Smooth muscle cell (in vitro differentiated cells): ENCODE results near the gene POMGNT2. TPM values are rescaled to one million over a fixed set of nuclear protein-coding genes. Genes with fewer than 3 reads are reported as not detected.

Experiments used
- DNase-seq: peaks from one replicate; lab custom pipeline; 2025; ENCODE audit not compliant: unreplicated experiment; lab: John Stamatoyannopoulos, UW
- H2AFZ ChIP-seq: fragments of 200-600 bp; sonication (generic); 2 replicates; pipeline ENCODE4 v1.6.0; 2016; ENCODE audit warnings: antibody characterized with exemption, low read depth, mild to moderate bottlenecking
- H3F3A ChIP-seq: fragments of 200-600 bp; sonication (generic); 2 replicates; pipeline ENCODE4 v1.6.0; 2017; ENCODE audit warnings: antibody characterized with exemption, low read depth
- H3K27ac ChIP-seq: fragments of 200-600 bp; sonication (generic); 2 replicates; pipeline ENCODE4 v1.5.1; 2016; ENCODE audit warnings: low read depth, mild to moderate bottlenecking
- H3K27me3 ChIP-seq: fragments of 200-600 bp; sonication (generic); 2 replicates; pipeline ENCODE4 v1.6.1; 2016; ENCODE audit warnings: low read depth, mild to moderate bottlenecking
- H3K36me3 ChIP-seq: fragments of 200-600 bp; sonication (generic); 2 replicates; pipeline ENCODE4 v1.5.1; 2016; ENCODE audit warnings: low read depth
- H3K4me1 ChIP-seq: fragments of 200-600 bp; sonication (generic); 2 replicates; pipeline ENCODE4 v1.5.1; 2016; ENCODE audit warnings: low read depth
- H3K4me2 ChIP-seq: fragments of 200-600 bp; sonication (generic); 2 replicates; pipeline ENCODE4 v1.6.0; 2016; ENCODE audit warnings: mild to moderate bottlenecking
- H3K4me3 ChIP-seq: fragments of 200-600 bp; sonication (generic); 2 replicates; pipeline ENCODE4 v1.5.1; 2016; ENCODE audit warnings: mild to moderate bottlenecking
- H3K79me2 ChIP-seq: fragments of 200-600 bp; sonication (generic); 2 replicates; pipeline ENCODE4 v1.6.0; 2016; ENCODE audit warnings: low read depth, mild to moderate bottlenecking
- H3K9ac ChIP-seq: fragments of 200-600 bp; sonication (generic); 2 replicates; pipeline ENCODE4 v1.6.0; 2016; ENCODE audit warnings: low read depth
- H3K9me3 ChIP-seq: fragments of 200-600 bp; sonication (generic); replicated peaks from 2 replicates; pipeline ENCODE4 v1.5.1; 2016; ENCODE audit warnings: low read depth
- H4K20me1 ChIP-seq: fragments of 200-600 bp; sonication (generic); 2 replicates; pipeline ENCODE4 v1.6.0; 2016; ENCODE audit warnings: low read depth
- WGBS: methylation state at CpG from one replicate; pipeline ENCODE4 v1.1.7; 2016; ENCODE audit warnings: low lambda C conversion rate; 5-methylcytosine and 5-hydroxymethylcytosine counted together
- polyA plus RNA-seq: library from polyadenylated mRNA; unstranded; fragments of >200 nt; fragmentation: Nextera tagmentation; extraction: Ambion mirVana; gene quantifications from 2 replicates; pipeline ENCODE4 v1.2.1, GENCODE V29; 2016
- total RNA-seq: library from RNA; depleted of rRNA; stranded (reverse); fragments of >200 nt; gene quantifications from 2 replicates; pipeline ENCODE4 v1.2.3, GENCODE V29; 2014
- TF ChIP-seq, protein P1 (sequence below): fragments of 200-600 bp; sonication (generic); IDR thresholded peaks from 2 replicates; pipeline ENCODE4 v1.5.1; 2017; ENCODE audit warnings: borderline replicate concordance, mild to moderate bottlenecking, antibody characterized with exemption; ENCODE audit not compliant: insufficient read depth, poor library complexity, severe bottlenecking

The POMGNT2 gene
- total and polyA plus RNA-seq, 2 experiments from 2014 or later, result 9.3 to 14.1 TPM

GRCh38 chr3:43094851-43095250 lies 11.0 kb downstream of the POMGNT2 start:
- H4K20me1 ChIP-seq, result peaks cover 20% of the 10 kb centered on the region
- H3K79me2 ChIP-seq, result no peaks in the 10 kb centered on the region
- no peak overlapping the region for H3K27ac ChIP-seq
- H3K9ac ChIP-seq, result no peak overlapping the region
- no peaks in the 10 kb centered on the region for H3K27me3 ChIP-seq
- DNase-seq, result no peak
- 92% methylated on average over 4 of the region's 4 CpGs for WGBS
- no peak overlapping the region for H3K4me3 ChIP-seq
- H3K4me1 ChIP-seq, result peaks cover 6% of the 10 kb centered on the region
- no peaks in the 10 kb centered on the region for H3K9me3 ChIP-seq
- H2AFZ ChIP-seq, result no peak overlapping the region
- no peaks in the 10 kb centered on the region for H3F3A ChIP-seq
- TF ChIP-seq, protein P1, sequence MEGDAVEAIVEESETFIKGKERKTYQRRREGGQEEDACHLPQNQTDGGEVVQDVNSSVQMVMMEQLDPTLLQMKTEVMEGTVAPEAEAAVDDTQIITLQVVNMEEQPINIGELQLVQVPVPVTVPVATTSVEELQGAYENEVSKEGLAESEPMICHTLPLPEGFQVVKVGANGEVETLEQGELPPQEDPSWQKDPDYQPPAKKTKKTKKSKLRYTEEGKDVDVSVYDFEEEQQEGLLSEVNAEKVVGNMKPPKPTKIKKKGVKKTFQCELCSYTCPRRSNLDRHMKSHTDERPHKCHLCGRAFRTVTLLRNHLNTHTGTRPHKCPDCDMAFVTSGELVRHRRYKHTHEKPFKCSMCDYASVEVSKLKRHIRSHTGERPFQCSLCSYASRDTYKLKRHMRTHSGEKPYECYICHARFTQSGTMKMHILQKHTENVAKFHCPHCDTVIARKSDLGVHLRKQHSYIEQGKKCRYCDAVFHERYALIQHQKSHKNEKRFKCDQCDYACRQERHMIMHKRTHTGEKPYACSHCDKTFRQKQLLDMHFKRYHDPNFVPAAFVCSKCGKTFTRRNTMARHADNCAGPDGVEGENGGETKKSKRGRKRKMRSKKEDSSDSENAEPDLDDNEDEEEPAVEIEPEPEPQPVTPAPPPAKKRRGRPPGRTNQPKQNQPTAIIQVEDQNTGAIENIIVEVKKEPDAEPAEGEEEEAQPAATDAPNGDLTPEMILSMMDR, result no peak
- H3K36me3 ChIP-seq, result no peaks in the 10 kb centered on the region
- H3K4me2 ChIP-seq, result no peak overlapping the region

GRCh38 chr3:43094381-43094780 lies 11.5 kb downstream of the POMGNT2 start:
- no peak for DNase-seq
- no peak overlapping the region for H3K27ac ChIP-seq
- no peaks in the 10 kb centered on the region for H3K79me2 ChIP-seq
- H3K9ac ChIP-seq, result no peak overlapping the region
- no peak overlapping the region for H3K4me2 ChIP-seq
- no peaks in the 10 kb centered on the region for H3K27me3 ChIP-seq
- TF ChIP-seq, protein P1, result no peak
- no peaks in the 10 kb centered on the region for H3F3A ChIP-seq
- H3K4me1 ChIP-seq, result peaks cover 6% of the 10 kb centered on the region
- peaks cover 20% of the 10 kb centered on the region for H4K20me1 ChIP-seq
- H3K36me3 ChIP-seq, result no peaks in the 10 kb centered on the region
- H3K4me3 ChIP-seq, result no peak overlapping the region
- WGBS, result 97% methylated on average over 2 of the region's 2 CpGs
- H2AFZ ChIP-seq, result no peak overlapping the region
- H3K9me3 ChIP-seq, result no peaks in the 10 kb centered on the region

DNA sequence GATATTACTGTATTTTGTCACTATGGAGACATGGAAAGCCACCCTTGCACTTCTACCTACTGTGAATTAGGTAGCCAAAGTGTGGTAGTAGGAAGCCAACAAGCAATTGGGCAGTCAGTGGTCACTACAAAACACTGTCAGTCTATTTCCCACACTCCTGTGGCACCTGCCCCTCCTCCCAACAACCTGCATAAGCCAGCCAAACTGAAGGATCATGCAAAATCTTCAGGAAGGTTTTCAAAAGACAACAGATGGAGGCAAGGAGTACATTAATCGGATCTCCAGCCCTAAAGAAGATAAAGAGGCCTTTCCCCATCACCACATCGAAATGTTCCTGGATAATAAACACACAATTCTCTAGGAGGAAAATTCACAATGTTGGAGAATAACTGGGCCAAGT lies 11.9 kb downstream of the POMGNT2 start:
- Histone ChIP-seq H3K4me3 (no peak overlapping the region), H3K4me1 (peaks cover 6% of the 10 kb centered on the region), H3K36me3 (no peaks in the 10 kb centered on the region), H3K79me2 (no peaks in the 10 kb centered on the region), H3K9me3 (no peaks in the 10 kb centered on the region), H3F3A (no peaks in the 10 kb centered on the region), H2AFZ (no peak overlapping the region), H3K27ac (no peak overlapping the region), H3K27me3 (no peaks in the 10 kb centered on the region), H3K9ac (no peak overlapping the region), H4K20me1 (peaks cover 20% of the 10 kb centered on the region), H3K4me2 (no peak overlapping the region)
- 90% methylated on average over 2 of the region's 2 CpGs for WGBS
- DNase-seq, result no peak
- TF ChIP-seq, protein P1, result no peak

DNA sequence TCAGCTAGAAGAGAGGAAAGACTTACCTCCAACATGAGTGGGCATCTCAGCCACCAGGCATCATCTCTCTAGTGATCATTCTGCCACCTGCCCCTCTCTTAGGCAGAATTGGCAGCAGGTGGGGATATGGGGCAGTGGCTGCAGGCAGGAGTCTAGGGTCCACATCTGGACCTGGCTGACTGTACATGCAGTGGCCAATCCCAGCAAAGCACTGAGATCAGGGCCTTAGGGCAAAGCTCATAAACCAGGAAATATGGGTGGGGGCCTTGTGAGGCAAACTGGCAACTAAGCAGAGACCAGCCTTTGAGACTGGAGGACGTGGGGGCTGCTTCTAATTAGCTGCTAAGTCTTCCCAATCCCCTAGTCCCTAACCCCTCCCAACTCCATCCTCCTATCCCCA lies 12.9 kb downstream of the POMGNT2 start:
- TF ChIP-seq, protein P1, result no peak
- Histone ChIP-seq H3K9me3 (no peaks in the 10 kb centered on the region), H3K36me3 (no peaks in the 10 kb centered on the region), H3F3A (no peaks in the 10 kb centered on the region), H4K20me1 (peaks cover 20% of the 10 kb centered on the region), H3K27ac (no peak overlapping the region), H3K9ac (no peak overlapping the region), H2AFZ (no peak overlapping the region), H3K79me2 (no peaks in the 10 kb centered on the region), H3K4me3 (no peak overlapping the region), H3K27me3 (no peaks in the 10 kb centered on the region), H3K4me2 (no peak overlapping the region), H3K4me1 (peaks cover 6% of the 10 kb centered on the region)
- DNase-seq, result no peak
- 35% methylated on average over 1 of the region's 1 CpG for WGBS
